GM20000 (cell line): ENCODE measurements around the gene GAB2.

ENCODE experiments used
- DNase-seq: peaks from one replicate; pipeline ENCODE4 v3.0.0; 2012; ENCODE audit warnings: low spot score
- CTCF ChIP-seq: IDR thresholded peaks from 2 replicates; pipeline ENCODE4 v1.5.1; 2012; ENCODE audit warnings: mild to moderate bottlenecking, control low read depth; ENCODE audit errors: extremely low read depth, missing control alignments

GAB2 gene

GRCh38 chr11:78347956-78348355 is 69.7 kb downstream of the GAB2 start:
- no peak for DNase-seq

GRCh38 chr11:78346799-78347198 is 70.8 kb downstream of the GAB2 start:
- DNase-seq, result no peak
- TF ChIP-seq CTCF, result no peak

More at GRCh38 chr11:78347956-78348355, 69.7 kb downstream of the GAB2 start:
- no peak for TF ChIP-seq CTCF

GRCh38 chr11:78345450-78345849 is 72.2 kb downstream of the GAB2 start:
- DNase-seq, result no peak

GRCh38 chr11:78344676-78345075 is 72.9 kb downstream of the GAB2 start:
- no peak for DNase-seq

More at GRCh38 chr11:78345450-78345849, 72.2 kb downstream of the GAB2 start:
- TF ChIP-seq CTCF, result no peak

GRCh38 chr11:78344094-78344493 is 73.5 kb downstream of the GAB2 start:
- no peak for TF ChIP-seq CTCF
- no peak for DNase-seq

More at GRCh38 chr11:78344676-78345075, 72.9 kb downstream of the GAB2 start:
- no peak for TF ChIP-seq CTCF

GRCh38 chr11:78343303-78343702 is 74.3 kb downstream of the GAB2 start:
- no peak for DNase-seq
- no peak for TF ChIP-seq CTCF

GRCh38 chr11:78341841-78342240 is 75.8 kb downstream of the GAB2 start:
- DNase-seq, result no peak
- TF ChIP-seq CTCF, result no peak

- TF ChIP-seq CTCF, result no peak
- no peak for DNase-seq
These were observed 77.1 kb downstream of the GAB2 start for GRCh38 chr11:78340530-78340929.
